ENCODE measurements around the gene FAM234A. TPM values are rescaled to one million over a fixed set of nuclear protein-coding genes. Genes with fewer than 3 reads are reported as not detected.

Gene FAM234A
- total RNA-seq, 2 donors from 2014 or later, result 20.8 to 21.2 TPM

Other genes starting within 250 kb of the FAM234A start
- gene POLR3K, start 181.2 kb upstream of the FAM234A start, total RNA-seq, result 10 to 100 TPM in 1 of 2 donors, 1 to 10 TPM in 1; 6.3 to 10.6 TPM
- gene SNRNP25, start 181.0 kb upstream of the FAM234A start, total RNA-seq, result 1 to 10 TPM; 6.5 to 7.3 TPM
- gene RHBDF1, start 162.2 kb upstream of the FAM234A start, total RNA-seq, result under 1 TPM in 1 of 2 donors, not detected in 1; 0.75 TPM
- gene MPG, start 156.6 kb upstream of the FAM234A start, total RNA-seq, result 10 to 100 TPM; 24.3 to 27.4 TPM
- gene NPRL3, start 96.1 kb upstream of the FAM234A start, total RNA-seq, result 10 to 100 TPM; 24.3 to 32.2 TPM
- gene HBZ, start 82.2 kb upstream of the FAM234A start, total RNA-seq, result not detected
- not detected for gene HBM, start 68.8 kb upstream of the FAM234A start, total RNA-seq
- gene HBA2, start 61.9 kb upstream of the FAM234A start, total RNA-seq, result not detected
- gene HBA1, start 58.1 kb upstream of the FAM234A start, total RNA-seq, result 1 to 10 TPM in 1 of 2 donors, under 1 TPM in 1; 0.65 to 6.5 TPM
- gene HBQ1, start 54.4 kb upstream of the FAM234A start, total RNA-seq, result not detected
- gene LUC7L, start 5.4 kb upstream of the FAM234A start, total RNA-seq, result 100 to 1,000 TPM; 137 to 142 TPM
- gene RGS11, start 41.1 kb downstream of the FAM234A start, total RNA-seq, result not detected
- gene ARHGDIG, start 45.8 kb downstream of the FAM234A start, total RNA-seq, result not detected
- under 1 TPM in 1 of 2 donors, not detected in 1; 0.99 TPM for gene PDIA2, start 48.3 kb downstream of the FAM234A start, total RNA-seq
- 10 to 100 TPM; 38.9 to 42.5 TPM for gene AXIN1, start 117.9 kb downstream of the FAM234A start, total RNA-seq
- gene MRPL28, start 135.7 kb downstream of the FAM234A start, total RNA-seq, result 10 to 100 TPM; 25.2 to 25.9 TPM
- 100 to 1,000 TPM in 1 of 2 donors, 10 to 100 TPM in 1; 39.7 to 106 TPM for gene PGAP6, start 147.2 kb downstream of the FAM234A start, total RNA-seq
- 10 to 100 TPM; 31.9 to 39.8 TPM for gene NME4, start 162.4 kb downstream of the FAM234A start, total RNA-seq
- 1 to 10 TPM; 7.5 to 9.0 TPM for gene DECR2, start 167.1 kb downstream of the FAM234A start, total RNA-seq
- 10 to 100 TPM; 39.9 to 45.1 TPM for gene RAB11FIP3, start 190.8 kb downstream of the FAM234A start, total RNA-seq

Data from T-helper 17 cell (primary cell).